GM12874 (cell line): Measurements from ENCODE around the gene RPL10A.

ENCODE experiments used
- CTCF ChIP-seq: IDR thresholded peaks from 2 replicates; pipeline ENCODE4 v1.5.1; 2011; ENCODE audit warnings: low read depth, mild to moderate bottlenecking, control low read depth, low read length, moderate library complexity; ENCODE audit not compliant: insufficient read depth

Gene RPL10A

GRCh38 chr6:35491558-35492257, 23.5 kb downstream of the RPL10A start:
- no peak for TF ChIP-seq CTCF

GRCh38 chr6:35492258-35492973, 24.2 kb downstream of the RPL10A start:
- no peak for TF ChIP-seq CTCF

- no peak for TF ChIP-seq CTCF
These were observed 24.7 kb downstream of the RPL10A start for GRCh38 chr6:35492974-35493284.

- no peak for TF ChIP-seq CTCF
These were observed 25.2 kb downstream of the RPL10A start for GRCh38 chr6:35493307-35493983.

GRCh38 chr6:35494161-35494563, 26.0 kb downstream of the RPL10A start:
- TF ChIP-seq CTCF, result no peak

- TF ChIP-seq CTCF, result no peak
These were observed 27.2 kb downstream of the RPL10A start for GRCh38 chr6:35495258-35496035.

- no peak for TF ChIP-seq CTCF
These were observed 28.0 kb downstream of the RPL10A start for GRCh38 chr6:35496036-35496840.
